Umbilical cord (tissue), 2 donors: ENCODE results near the gene RNPEP. TPM values are rescaled to one million over a fixed set of nuclear protein-coding genes. Genes with fewer than 3 reads are reported as not detected.
"Not testable (repeated sequence)": the region's sequence is repeated elsewhere in the genome, so short reads cannot be mapped to it uniquely, and the experiment has no call there.

ENCODE experiments used
- DNase-seq: peaks from one replicate; pipeline ENCODE4 v3.0.0-alpha.2; 2015; ENCODE audit warnings: low spot score
- total RNA-seq: library from RNA; depleted of rRNA; stranded (reverse); fragments of >200 nt; gene quantifications from one replicate; pipeline ENCODE4 v1.2.3, GENCODE V29; 2014; ENCODE audit warnings: low replicate concordance; ENCODE audit not compliant: insufficient read depth

The RNPEP gene
- total RNA-seq, 1 donor from 2014 or later, result 37.8 TPM

- DNase-seq, result peak; percentile 92
Measured at GRCh38 chr1:202034683-202035462, 52.4 kb downstream of the RNPEP start.

GRCh38 chr1:202036595-202037387 is 54.3 kb downstream of the RNPEP start:
- DNase-seq, result no peak

- no peak for DNase-seq
Measured at GRCh38 chr1:202037706-202038296, 55.4 kb downstream of the RNPEP start.

GRCh38 chr1:202038688-202039346 is 56.4 kb downstream of the RNPEP start:
- no peak for DNase-seq

GRCh38 chr1:202045705-202046104 is 63.3 kb downstream of the RNPEP start:
- DNase-seq, result no peak

- DNase-seq, result peak; percentile 50
Measured at GRCh38 chr1:202046227-202046626, 63.8 kb downstream of the RNPEP start.

- no peak for DNase-seq
Measured at GRCh38 chr1:202046748-202047708, 64.6 kb downstream of the RNPEP start.

- no peak for DNase-seq
Measured at GRCh38 chr1:202047977-202048376, 65.5 kb downstream of the RNPEP start.

- DNase-seq, result peak; percentile 33
Measured at GRCh38 chr1:202049129-202049528, 66.7 kb downstream of the RNPEP start.

GRCh38 chr1:202054094-202054493 is 71.6 kb downstream of the RNPEP start:
- DNase-seq, result no peak

- not testable (repeated sequence) for DNase-seq
Measured at GRCh38 chr1:202054673-202055072, 72.2 kb downstream of the RNPEP start.

Other genes with a start within 250 kb of the RNPEP start
- 13.2 TPM for gene IPO9, start 153.5 kb upstream of the RNPEP start, total RNA-seq
- 50.8 TPM for gene SHISA4, start 93.8 kb upstream of the RNPEP start, total RNA-seq
- gene LMOD1, start 36.1 kb upstream of the RNPEP start, total RNA-seq, result 213 TPM
- 21.9 TPM for gene TIMM17A, start 27.1 kb upstream of the RNPEP start, total RNA-seq
- gene ELF3, start 27.9 kb downstream of the RNPEP start, total RNA-seq, result 4.3 TPM
- gene GPR37L1, start 140.3 kb downstream of the RNPEP start, total RNA-seq, result 0.24 TPM
- 20.2 TPM for gene ARL8A, start 162.1 kb downstream of the RNPEP start, total RNA-seq
- 1.2 TPM for gene PTPN7, start 178.0 kb downstream of the RNPEP start, total RNA-seq
- gene LGR6, start 211.2 kb downstream of the RNPEP start, total RNA-seq, result 0.24 TPM